CD4-positive, alpha-beta T cell treated with Interleukin-4 for 4 hours (primary cell): ENCODE measurements around the gene USB1.

Experiments
- DNase-seq: peaks from one replicate; pipeline ENCODE4 v3.0.0-alpha.2; 2020

The USB1 gene

GRCh38 chr16:58049232-58050185 is 48.3 kb downstream of the USB1 start:
- no peak for DNase-seq

- DNase-seq, result no peak
These were observed 50.1 kb downstream of the USB1 start for GRCh38 chr16:58051296-58051695.

- no peak for DNase-seq
These were observed 50.8 kb downstream of the USB1 start for GRCh38 chr16:58051821-58052603.

- no peak for DNase-seq
These were observed 52.4 kb downstream of the USB1 start for GRCh38 chr16:58053682-58054005.

- no peak for DNase-seq
These were observed 53.1 kb downstream of the USB1 start for GRCh38 chr16:58054289-58054688.

- no peak for DNase-seq
These were observed 55.4 kb downstream of the USB1 start for GRCh38 chr16:58056580-58056979.

GRCh38 chr16:58057121-58057520 is 55.9 kb downstream of the USB1 start:
- no peak for DNase-seq

GRCh38 chr16:58057784-58058183 is 56.6 kb downstream of the USB1 start:
- no peak for DNase-seq

- no peak for DNase-seq
These were observed 61.6 kb downstream of the USB1 start for GRCh38 chr16:58062821-58063220.

- no peak for DNase-seq
These were observed 62.3 kb downstream of the USB1 start for GRCh38 chr16:58063377-58064076.

GRCh38 chr16:58070585-58070984 is 69.4 kb downstream of the USB1 start:
- no peak for DNase-seq
